ENCODE measurements around the gene TBXAS1.
A peak's percentile ranks its signal among the peaks of the same experiment; 100 is the strongest.

The TBXAS1 gene

GRCh38 chr7:140068033-140068432 lies 239.0 kb downstream of the TBXAS1 start:
- TF ChIP-seq CTCF (conservative IDR thresholded peaks at IDR 0.05; ENCODE audit: low read length), result no peak
- TF ChIP-seq EZH2phosphoT487 (IDR thresholded peaks at IDR 0.05; ENCODE audit: borderline replicate concordance), result no peak

GRCh38 chr7:140069298-140069949 lies 240.4 kb downstream of the TBXAS1 start:
- no peaks in the 10 kb centered on the region for H3F3A ChIP-seq (ENCODE audit: low read depth)
- no peak overlapping the region for H2AFZ ChIP-seq (ENCODE audit: low read length)

More at GRCh38 chr7:140068033-140068432, 239.0 kb downstream of the TBXAS1 start:
- H3K4me3 ChIP-seq (ENCODE audit: low read length, poor library complexity, severe bottlenecking), result no peak overlapping the region
- peaks cover 19% of the 10 kb centered on the region for H3K4me1 ChIP-seq (ENCODE audit: insufficient read depth, low read length, poor library complexity, severe bottlenecking)
- H3F3A ChIP-seq (ENCODE audit: low read depth), result no peaks in the 10 kb centered on the region
- no peaks in the 10 kb centered on the region for H4K20me1 ChIP-seq (ENCODE audit: insufficient read depth, low read length, poor library complexity, severe bottlenecking)
- no peaks in the 10 kb centered on the region for H3K36me3 ChIP-seq (ENCODE audit: insufficient read depth, low read length)
- no peaks in the 10 kb centered on the region for H3K27me3 ChIP-seq (ENCODE audit: insufficient read depth, low read length, poor library complexity, severe bottlenecking)
- no peak overlapping the region for H2AFZ ChIP-seq (ENCODE audit: low read length)
- H3K9ac ChIP-seq (ENCODE audit: low read depth, low read length, poor library complexity, severe bottlenecking), result no peak overlapping the region
- H3K79me2 ChIP-seq (ENCODE audit: insufficient read depth, low read length), result no peaks in the 10 kb centered on the region; the same call in 1 of the 2 replicates
- no peak overlapping the region for H3K4me2 ChIP-seq (ENCODE audit: low read depth, low read length, poor library complexity, severe bottlenecking)
- no peaks in the 10 kb centered on the region for H3K9me2 ChIP-seq (replicated peaks; ENCODE audit: low read depth, low read length)
- H3K9me3 ChIP-seq (ENCODE audit: insufficient read depth, low read depth, low read length), result peaks cover 17% of the 10 kb centered on the region

More at GRCh38 chr7:140069298-140069949, 240.4 kb downstream of the TBXAS1 start:
- no peaks in the 10 kb centered on the region for H3K27me3 ChIP-seq (ENCODE audit: insufficient read depth, low read length, poor library complexity, severe bottlenecking)
- no peak overlapping the region for H3K4me3 ChIP-seq (ENCODE audit: low read length, poor library complexity, severe bottlenecking)
- no peaks in the 10 kb centered on the region for H4K20me1 ChIP-seq (ENCODE audit: insufficient read depth, low read length, poor library complexity, severe bottlenecking)
- no peaks in the 10 kb centered on the region for H3K79me2 ChIP-seq (ENCODE audit: insufficient read depth, low read length)
- peak overlapping the region; percentile 33 for H3K4me2 ChIP-seq (ENCODE audit: low read depth, low read length, poor library complexity, severe bottlenecking)
- H3K9me3 ChIP-seq (ENCODE audit: insufficient read depth, low read depth, low read length), result peaks cover 17% of the 10 kb centered on the region
- H3K4me1 ChIP-seq (ENCODE audit: insufficient read depth, low read length, poor library complexity, severe bottlenecking), result peaks cover 13% of the 10 kb centered on the region
- no peak for TF ChIP-seq CTCF (conservative IDR thresholded peaks at IDR 0.05; ENCODE audit: low read length)
- no peak for TF ChIP-seq EZH2phosphoT487 (IDR thresholded peaks at IDR 0.05; ENCODE audit: borderline replicate concordance)
- H3K9ac ChIP-seq (ENCODE audit: low read depth, low read length, poor library complexity, severe bottlenecking), result no peak overlapping the region
- H3K9me2 ChIP-seq (replicated peaks; ENCODE audit: low read depth, low read length), result no peaks in the 10 kb centered on the region
- no peaks in the 10 kb centered on the region for H3K36me3 ChIP-seq (ENCODE audit: insufficient read depth, low read length)

Data from Loucy (cell line).